GM12878 (cell line): ENCODE results near the gene RHOT1. TPM values are rescaled to one million over a fixed set of nuclear protein-coding genes. Genes with fewer than 3 reads are reported as not detected.

Source experiments
- ATAC-seq: fragments of 200-7000 bp; cut with Tn5 transposase; 3 replicates; pipeline ENCODE4 v1.9.1; 2020; ENCODE audit warnings: mild to moderate bottlenecking, moderate library complexity
- BruUV-seq: library from RNA; stranded (reverse); fragments of 400-500 nt; replicated peaks from 2 replicates; lab custom pipeline; 2021; lab: Mats Ljungman, UMichigan
- CTCF ChIA-PET: fragments of 300-600 bp; sonication (Branson Sonifier 250); formaldehyde crosslinking; extraction: SDS; loops from one replicate; lab custom pipeline; 2021; ENCODE audit warnings: inconsistent platforms; lab: Yijun Ruan, JAX
- POLR2A ChIA-PET: fragments of 350-600 bp; formaldehyde crosslinking; extraction: SDS; loops from one replicate; lab custom pipeline; 2021; ENCODE audit warnings: inconsistent platforms; lab: Charles Lee
- RAD21 ChIA-PET: fragments of 300-600 bp; sonication (Branson Sonifier 250); formaldehyde crosslinking; loops from one replicate; lab custom pipeline; 2023; ENCODE audit warnings: antibody characterized with exemption; ENCODE audit not compliant: unreplicated experiment; lab: Charles Lee
- SMC1A ChIA-PET: fragments of 300-600 bp; sonication (Branson Sonifier 250); formaldehyde crosslinking; loops from one replicate; lab custom pipeline; 2023; ENCODE audit not compliant: unreplicated experiment, uncharacterized antibody; lab: Charles Lee
- DNase-seq: peaks from one replicate; pipeline ENCODE4 v3.0.0-alpha.2; 2011; ENCODE audit warnings: low read depth, low spot score
- FAIRE-seq: peaks from 3 replicates; lab custom pipeline; 2011; peaks lifted over from hg19 to GRCh38; lab: Jason Lieb, UNC
- H2AFZ ChIP-seq: 2 replicates; pipeline ENCODE4 v1.6.0; 2011; ENCODE audit warnings: low read depth, low read length, control low read depth; ENCODE audit not compliant: control insufficient read depth
- H3K27ac ChIP-seq: 2 replicates; pipeline ENCODE4 v1.5.1; 2011; ENCODE audit warnings: control low read depth; ENCODE audit not compliant: control insufficient read depth, insufficient read depth
- H3K27me3 ChIP-seq, 2 experiments: replicated peaks in 1 of 2; 2 replicates each; pipeline versions ENCODE4 v1.6.0 to v1.6.1; 2011; ENCODE audit warnings: low read length in 1 of 2; ENCODE audit not compliant: control insufficient read depth in 2 of 2, insufficient read depth in 2 of 2
- H3K36me3 ChIP-seq, 2 experiments: 2 replicates each; pipeline ENCODE4 v1.5.1; 2011; ENCODE audit warnings: low read length in 1 of 2; ENCODE audit not compliant: control insufficient read depth in 2 of 2, insufficient read depth in 2 of 2
- H3K4me1 ChIP-seq: 2 replicates; pipeline ENCODE4 v1.6.1; 2011; ENCODE audit warnings: mild to moderate bottlenecking, low read length, moderate library complexity, mixed read lengths; ENCODE audit not compliant: control insufficient read depth, insufficient read depth
- H3K4me2 ChIP-seq: 2 replicates; pipeline ENCODE4 v1.6.0; 2011; ENCODE audit warnings: control low read depth; ENCODE audit not compliant: control insufficient read depth, insufficient read depth
- H3K4me3 ChIP-seq: fragments of 200-600 bp; sonication (generic); 2 replicates; pipeline ENCODE4 v1.5.1; 2016
- H3K79me2 ChIP-seq: 2 replicates; pipeline ENCODE4 v1.6.0; 2011; ENCODE audit warnings: low read length; ENCODE audit not compliant: control insufficient read depth, insufficient read depth
- H3K9ac ChIP-seq: 2 replicates; pipeline ENCODE4 v1.8.0; 2011; ENCODE audit warnings: low read length, control low read depth, mixed read lengths; ENCODE audit not compliant: control insufficient read depth, insufficient read depth
- H3K9me3 ChIP-seq: replicated peaks from 3 replicates; pipeline ENCODE4 v1.5.1; 2011; ENCODE audit warnings: mild to moderate bottlenecking, low read length; ENCODE audit not compliant: control insufficient read depth, insufficient read depth
- H4K20me1 ChIP-seq: 2 replicates; pipeline ENCODE4 v1.6.0; 2011; ENCODE audit not compliant: control insufficient read depth, insufficient read depth
- CHD1 ChIP-seq: IDR thresholded peaks from 2 replicates; pipeline ENCODE4 v1.6.1; 2012; ENCODE audit warnings: low read depth, low read length, improper control_type of control experiment
- GABPA ChIP-seq: IDR thresholded peaks from 2 replicates; pipeline ENCODE4 v1.6.1; 2014; ENCODE audit warnings: antibody characterized with exemption, low read depth, mild to moderate bottlenecking, inconsistent platforms
- HDGF ChIP-seq: fragments of 450-650 bp; IDR thresholded peaks from 2 replicates; pipeline ENCODE4 v1.6.1; 2016; ENCODE audit warnings: antibody characterized with exemption
- MYC ChIP-seq: IDR thresholded peaks from 2 replicates; pipeline ENCODE4 v1.6.1; 2011; ENCODE audit warnings: mild to moderate bottlenecking, low read length, moderate library complexity, inconsistent platforms; ENCODE audit not compliant: insufficient read depth, insufficient replicate concordance, insufficient read length, severe bottlenecking
- RUNX3 ChIP-seq: IDR thresholded peaks from 2 replicates; pipeline ENCODE4 v1.6.1; 2012; ENCODE audit warnings: low read length, inconsistent platforms
- SP1 ChIP-seq: IDR thresholded peaks from one replicate; pipeline ENCODE4 v1.6.1; 2011; ENCODE audit warnings: low read depth, low read length
- SREBF1 ChIP-seq: IDR thresholded peaks from 2 replicates; pipeline ENCODE4 v1.6.1; 2012; ENCODE audit warnings: mild to moderate bottlenecking, low read length
- TAF1 ChIP-seq: IDR thresholded peaks from 2 replicates; pipeline ENCODE4 v1.6.1; 2011; ENCODE audit warnings: mild to moderate bottlenecking, low read depth, low read length, borderline replicate concordance
- ZNF384 ChIP-seq: IDR thresholded peaks from 2 replicates; pipeline ENCODE4 v1.6.1; 2012; ENCODE audit warnings: low read depth, mild to moderate bottlenecking, low read length, improper control_type of control experiment, borderline replicate concordance
- WGBS: methylation state at CpG from one replicate; pipeline ENCODE4 v1.1.6; 2016; ENCODE audit warnings: low lambda C conversion rate; ENCODE audit not compliant: insufficient replicate concordance, insufficient coverage; ENCODE audit errors: missing lambda C conversion rate; 5-methylcytosine and 5-hydroxymethylcytosine counted together
- in situ Hi-C: fragments of 300-500 bp; cut with MboI; formaldehyde crosslinking; loops from 9 replicates; pipeline ENCODE4 v1.14.3; 2018; ENCODE audit warnings: mixed read lengths
- intact Hi-C: fragments of 100-400 bp; cut with micrococcal nuclease; formaldehyde crosslinking; loops from one replicate; pipeline ENCODE4 v1.14.2; 2022; ENCODE audit not compliant: unreplicated experiment
- polyA plus RNA-seq, 11 experiments: library from polyadenylated mRNA; depleted of rRNA in 4 of 11; unstranded in 6 of 11; stranded (reverse) in 5 of 11; fragments of >200 nt; fragmentation: Nextera tagmentation in 4 of 11; fragmentation: Illumina TruSeq in 1 of 11; extraction: Ambion mirVana in 4 of 11; extraction: Trizol in 1 of 11; gene quantifications; 1 replicate in 1 of 11; 2 replicates in 10 of 11; pipeline versions ENCODE4 v1.2.1 to v1.2.3, GENCODE V29; 2011 to 2016; ENCODE audit warnings: inconsistent platforms in 2 of 11, missing spikeins in 2 of 11, low read depth in 1 of 11
- total RNA-seq, 4 experiments: library from RNA; depleted of rRNA in 3 of 4; stranded (reverse); fragments of >200 nt in 3 of 4; fragmentation: Illumina TruSeq in 1 of 4; extraction: Trizol in 1 of 4; gene quantifications; 2 replicates each; pipeline versions ENCODE4 v1.2.1 to v1.2.3, GENCODE V29; 2013 to 2021
- TF ChIP-seq, protein P1 (sequence below): fragments of 450-650 bp; IDR thresholded peaks from 2 replicates; pipeline ENCODE4 v1.6.1; 2017; ENCODE audit warnings: low read depth, mild to moderate bottlenecking, moderate library complexity
- TF ChIP-seq, protein P2 (sequence below): fragments of 450-650 bp; IDR thresholded peaks from 2 replicates; pipeline ENCODE4 v1.6.1; 2017; ENCODE audit warnings: mild to moderate bottlenecking, moderate library complexity
- TF ChIP-seq, protein P3 (sequence below): fragments of 450-650 bp; IDR thresholded peaks from 2 replicates; pipeline ENCODE4 v1.6.1; 2016; ENCODE audit warnings: mild to moderate bottlenecking, moderate library complexity, borderline replicate concordance

The RHOT1 gene
- total and polyA plus RNA-seq, 10 of the 15 experiments (the other 5 are each of a cell fraction or from before 2014, with no cell fraction given) = 13.3 to 68.2 (median 22.8) TPM

DNA sequence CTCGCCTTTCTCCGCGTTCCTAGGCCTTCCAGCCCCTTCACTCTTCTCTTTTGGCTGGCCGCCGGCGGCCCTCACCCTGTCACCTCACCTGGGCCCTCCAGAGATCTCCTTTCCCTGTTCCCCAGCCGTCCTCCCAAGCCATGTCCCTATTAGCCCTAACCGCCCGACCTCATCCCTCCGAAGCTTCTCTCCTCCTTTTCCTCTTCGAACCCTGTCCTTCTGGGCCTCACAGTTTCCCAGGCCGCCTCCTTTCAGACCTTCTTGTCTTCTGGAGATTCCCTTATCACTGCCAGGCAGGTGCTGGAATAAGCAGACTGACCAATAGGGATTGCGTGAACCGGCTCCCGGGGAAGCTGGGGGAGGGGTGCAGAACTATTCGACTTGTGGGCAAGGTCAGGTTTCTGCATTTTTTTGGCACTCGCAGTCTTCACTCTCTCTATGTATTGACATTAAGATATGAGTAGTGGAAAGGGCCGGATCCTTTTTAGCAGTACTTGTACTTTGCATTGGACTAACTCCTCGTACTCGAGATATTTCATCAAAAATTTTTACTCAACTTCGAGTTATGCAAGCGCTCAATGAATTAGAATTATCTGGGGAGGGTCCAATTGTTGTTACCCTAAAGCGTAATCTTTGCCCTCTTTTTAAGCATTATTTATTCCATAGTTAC is 690 bp downstream of the RHOT1 start:
- H3K27ac ChIP-seq = peak overlapping the region; percentile 64
- no peaks in the 10 kb centered on the region for H3K27me3 ChIP-seq
- DNase-seq = no peak
- no TSS peak for BruUV-seq
- peaks cover 4% of the 10 kb centered on the region for H3K4me1 ChIP-seq
- RAD21 ChIA-PET = no interaction called here
- peaks cover 32% of the 10 kb centered on the region for H3K79me2 ChIP-seq
- no peaks in the 10 kb centered on the region for H3K9me3 ChIP-seq
- peak overlapping the region; percentile 70 for H3K4me2 ChIP-seq
- CTCF ChIA-PET = interaction anchor here (7.4 kb wide), 1 partner anchor 16 kb away, joined by 72 read pairs; no protein-coding TSS in a partner anchor
- no peaks in the 10 kb centered on the region; a peak in 1 of 4 replicates for H3K36me3 ChIP-seq
- H4K20me1 ChIP-seq = no peaks in the 10 kb centered on the region
- FAIRE-seq = no peak
- peak overlapping the region; percentile 95 for H3K4me3 ChIP-seq
- peak overlapping the region; percentile 83 for H3K9ac ChIP-seq
- in situ Hi-C loops (loop anchor here (5.0 kb wide), 1 partner anchor 136 kb away; the partner anchor contains the start of gene LRRC37B), intact Hi-C loops (no loop called here)
- POLR2A ChIA-PET = interaction anchor here (0.6 to 1.8 kb wide), 4 partner anchors 15 to 175 kb away, joined by 3 to 6 read pairs (median 5); partner anchors contain the start of gene LRRC37B
- 6% methylated on average over 23 of the region's 23 CpGs for WGBS
- SMC1A ChIA-PET = no interaction called here
- peak overlapping the region; percentile 71 for H2AFZ ChIP-seq
- peak; percentile 34 for ATAC-seq
- TF ChIP-seq, protein P1, sequence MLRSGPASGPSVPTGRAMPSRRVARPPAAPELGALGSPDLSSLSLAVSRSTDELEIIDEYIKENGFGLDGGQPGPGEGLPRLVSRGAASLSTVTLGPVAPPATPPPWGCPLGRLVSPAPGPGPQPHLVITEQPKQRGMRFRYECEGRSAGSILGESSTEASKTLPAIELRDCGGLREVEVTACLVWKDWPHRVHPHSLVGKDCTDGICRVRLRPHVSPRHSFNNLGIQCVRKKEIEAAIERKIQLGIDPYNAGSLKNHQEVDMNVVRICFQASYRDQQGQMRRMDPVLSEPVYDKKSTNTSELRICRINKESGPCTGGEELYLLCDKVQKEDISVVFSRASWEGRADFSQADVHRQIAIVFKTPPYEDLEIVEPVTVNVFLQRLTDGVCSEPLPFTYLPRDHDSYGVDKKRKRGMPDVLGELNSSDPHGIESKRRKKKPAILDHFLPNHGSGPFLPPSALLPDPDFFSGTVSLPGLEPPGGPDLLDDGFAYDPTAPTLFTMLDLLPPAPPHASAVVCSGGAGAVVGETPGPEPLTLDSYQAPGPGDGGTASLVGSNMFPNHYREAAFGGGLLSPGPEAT = 0 out of 2 replicates have a peak, but pooled peaks have one; percentile 27
- TF ChIP-seq SREBF1 (no peak), TAF1 (no peak), HDGF (peak; percentile 60; the same call in 1 of the 2 replicates), CHD1 (no peak), SP1 (no peak), RUNX3 (peak; percentile 22; the same call in 1 of the 2 replicates), GABPA (no peak), ZNF384 (no peak), MYC (no peak)
- TF ChIP-seq, protein P2, sequence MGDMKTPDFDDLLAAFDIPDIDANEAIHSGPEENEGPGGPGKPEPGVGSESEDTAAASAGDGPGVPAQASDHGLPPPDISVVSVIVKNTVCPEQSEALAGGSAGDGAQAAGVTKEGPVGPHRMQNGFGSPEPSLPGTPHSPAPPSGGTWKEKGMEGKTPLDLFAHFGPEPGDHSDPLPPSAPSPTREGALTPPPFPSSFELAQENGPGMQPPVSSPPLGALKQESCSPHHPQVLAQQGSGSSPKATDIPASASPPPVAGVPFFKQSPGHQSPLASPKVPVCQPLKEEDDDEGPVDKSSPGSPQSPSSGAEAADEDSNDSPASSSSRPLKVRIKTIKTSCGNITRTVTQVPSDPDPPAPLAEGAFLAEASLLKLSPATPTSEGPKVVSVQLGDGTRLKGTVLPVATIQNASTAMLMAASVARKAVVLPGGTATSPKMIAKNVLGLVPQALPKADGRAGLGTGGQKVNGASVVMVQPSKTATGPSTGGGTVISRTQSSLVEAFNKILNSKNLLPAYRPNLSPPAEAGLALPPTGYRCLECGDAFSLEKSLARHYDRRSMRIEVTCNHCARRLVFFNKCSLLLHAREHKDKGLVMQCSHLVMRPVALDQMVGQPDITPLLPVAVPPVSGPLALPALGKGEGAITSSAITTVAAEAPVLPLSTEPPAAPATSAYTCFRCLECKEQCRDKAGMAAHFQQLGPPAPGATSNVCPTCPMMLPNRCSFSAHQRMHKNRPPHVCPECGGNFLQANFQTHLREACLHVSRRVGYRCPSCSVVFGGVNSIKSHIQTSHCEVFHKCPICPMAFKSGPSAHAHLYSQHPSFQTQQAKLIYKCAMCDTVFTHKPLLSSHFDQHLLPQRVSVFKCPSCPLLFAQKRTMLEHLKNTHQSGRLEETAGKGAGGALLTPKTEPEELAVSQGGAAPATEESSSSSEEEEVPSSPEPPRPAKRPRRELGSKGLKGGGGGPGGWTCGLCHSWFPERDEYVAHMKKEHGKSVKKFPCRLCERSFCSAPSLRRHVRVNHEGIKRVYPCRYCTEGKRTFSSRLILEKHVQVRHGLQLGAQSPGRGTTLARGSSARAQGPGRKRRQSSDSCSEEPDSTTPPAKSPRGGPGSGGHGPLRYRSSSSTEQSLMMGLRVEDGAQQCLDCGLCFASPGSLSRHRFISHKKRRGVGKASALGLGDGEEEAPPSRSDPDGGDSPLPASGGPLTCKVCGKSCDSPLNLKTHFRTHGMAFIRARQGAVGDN = no peak
- TF ChIP-seq, protein P3, sequence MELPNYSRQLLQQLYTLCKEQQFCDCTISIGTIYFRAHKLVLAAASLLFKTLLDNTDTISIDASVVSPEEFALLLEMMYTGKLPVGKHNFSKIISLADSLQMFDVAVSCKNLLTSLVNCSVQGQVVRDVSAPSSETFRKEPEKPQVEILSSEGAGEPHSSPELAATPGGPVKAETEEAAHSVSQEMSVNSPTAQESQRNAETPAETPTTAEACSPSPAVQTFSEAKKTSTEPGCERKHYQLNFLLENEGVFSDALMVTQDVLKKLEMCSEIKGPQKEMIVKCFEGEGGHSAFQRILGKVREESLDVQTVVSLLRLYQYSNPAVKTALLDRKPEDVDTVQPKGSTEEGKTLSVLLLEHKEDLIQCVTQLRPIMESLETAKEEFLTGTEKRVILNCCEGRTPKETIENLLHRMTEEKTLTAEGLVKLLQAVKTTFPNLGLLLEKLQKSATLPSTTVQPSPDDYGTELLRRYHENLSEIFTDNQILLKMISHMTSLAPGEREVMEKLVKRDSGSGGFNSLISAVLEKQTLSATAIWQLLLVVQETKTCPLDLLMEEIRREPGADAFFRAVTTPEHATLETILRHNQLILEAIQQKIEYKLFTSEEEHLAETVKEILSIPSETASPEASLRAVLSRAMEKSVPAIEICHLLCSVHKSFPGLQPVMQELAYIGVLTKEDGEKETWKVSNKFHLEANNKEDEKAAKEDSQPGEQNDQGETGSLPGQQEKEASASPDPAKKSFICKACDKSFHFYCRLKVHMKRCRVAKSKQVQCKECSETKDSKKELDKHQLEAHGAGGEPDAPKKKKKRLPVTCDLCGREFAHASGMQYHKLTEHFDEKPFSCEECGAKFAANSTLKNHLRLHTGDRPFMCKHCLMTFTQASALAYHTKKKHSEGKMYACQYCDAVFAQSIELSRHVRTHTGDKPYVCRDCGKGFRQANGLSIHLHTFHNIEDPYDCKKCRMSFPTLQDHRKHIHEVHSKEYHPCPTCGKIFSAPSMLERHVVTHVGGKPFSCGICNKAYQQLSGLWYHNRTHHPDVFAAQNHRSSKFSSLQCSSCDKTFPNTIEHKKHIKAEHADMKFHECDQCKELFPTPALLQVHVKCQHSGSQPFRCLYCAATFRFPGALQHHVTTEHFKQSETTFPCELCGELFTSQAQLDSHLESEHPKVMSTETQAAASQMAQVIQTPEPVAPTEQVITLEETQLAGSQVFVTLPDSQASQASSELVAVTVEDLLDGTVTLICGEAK = no peak
